ENCODE measurements around the gene ENHO.

ENHO gene

DNA sequence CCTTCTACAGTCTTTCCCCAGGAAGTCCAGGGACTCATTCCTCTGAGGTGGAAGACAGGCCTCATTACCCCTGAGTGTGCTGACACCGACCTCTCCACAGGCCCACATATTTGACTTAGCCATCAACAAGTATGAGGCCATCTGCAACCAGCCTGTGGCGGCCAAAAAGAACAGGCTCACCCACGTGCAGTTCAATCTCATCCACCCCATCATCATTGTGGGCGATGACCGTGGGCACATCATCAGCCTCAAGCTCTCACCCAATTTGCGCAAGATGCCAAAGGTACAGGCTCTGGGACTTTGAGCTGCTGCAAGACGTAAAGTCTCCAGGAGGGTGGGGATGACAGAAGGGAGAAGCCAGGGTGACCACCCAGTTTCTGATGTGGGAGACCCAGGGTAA is 5.6 kb downstream of the ENHO start:
- H3K4me1 ChIP-seq (ENCODE audit: control insufficient read depth, low read length) = peaks cover 19% of the 10 kb centered on the region
- H3K36me3 ChIP-seq (ENCODE audit: control insufficient read depth, low read length) = no peaks in the 10 kb centered on the region
- no peaks in the 10 kb centered on the region for H4K20me1 ChIP-seq (ENCODE audit: control insufficient read depth, insufficient read depth, low read depth, low read length)
- no peak overlapping the region for H3K4me3 ChIP-seq (ENCODE audit: low read length)
- no peaks in the 10 kb centered on the region for H3K9me2 ChIP-seq (replicated peaks; ENCODE audit: control insufficient read depth, low read length)
- H3K27ac ChIP-seq (ENCODE audit: low read depth, low read length) = no peak overlapping the region
- TF ChIP-seq, protein P1, sequence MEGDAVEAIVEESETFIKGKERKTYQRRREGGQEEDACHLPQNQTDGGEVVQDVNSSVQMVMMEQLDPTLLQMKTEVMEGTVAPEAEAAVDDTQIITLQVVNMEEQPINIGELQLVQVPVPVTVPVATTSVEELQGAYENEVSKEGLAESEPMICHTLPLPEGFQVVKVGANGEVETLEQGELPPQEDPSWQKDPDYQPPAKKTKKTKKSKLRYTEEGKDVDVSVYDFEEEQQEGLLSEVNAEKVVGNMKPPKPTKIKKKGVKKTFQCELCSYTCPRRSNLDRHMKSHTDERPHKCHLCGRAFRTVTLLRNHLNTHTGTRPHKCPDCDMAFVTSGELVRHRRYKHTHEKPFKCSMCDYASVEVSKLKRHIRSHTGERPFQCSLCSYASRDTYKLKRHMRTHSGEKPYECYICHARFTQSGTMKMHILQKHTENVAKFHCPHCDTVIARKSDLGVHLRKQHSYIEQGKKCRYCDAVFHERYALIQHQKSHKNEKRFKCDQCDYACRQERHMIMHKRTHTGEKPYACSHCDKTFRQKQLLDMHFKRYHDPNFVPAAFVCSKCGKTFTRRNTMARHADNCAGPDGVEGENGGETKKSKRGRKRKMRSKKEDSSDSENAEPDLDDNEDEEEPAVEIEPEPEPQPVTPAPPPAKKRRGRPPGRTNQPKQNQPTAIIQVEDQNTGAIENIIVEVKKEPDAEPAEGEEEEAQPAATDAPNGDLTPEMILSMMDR (IDR thresholded peaks at IDR 0.05; ENCODE audit: low read depth, low read length, poor library complexity, severe bottlenecking) = no peak
- no peak for TF ChIP-seq EZH2phosphoT487 (IDR thresholded peaks at IDR 0.05; ENCODE audit: borderline replicate concordance, low read length)
- H3K4me2 ChIP-seq (ENCODE audit: low read length) = no peak overlapping the region
- H3K79me2 ChIP-seq (ENCODE audit: control insufficient read depth, low read length) = no peaks in the 10 kb centered on the region
- H3F3A ChIP-seq (ENCODE audit: control insufficient read depth, insufficient read depth) = no peaks in the 10 kb centered on the region
- no peaks in the 10 kb centered on the region for H3K9me3 ChIP-seq (ENCODE audit: control insufficient read depth, insufficient read depth, low read length)
- H3K27me3 ChIP-seq (ENCODE audit: control insufficient read depth, low read length) = peaks cover 17% of the 10 kb centered on the region

DNA sequence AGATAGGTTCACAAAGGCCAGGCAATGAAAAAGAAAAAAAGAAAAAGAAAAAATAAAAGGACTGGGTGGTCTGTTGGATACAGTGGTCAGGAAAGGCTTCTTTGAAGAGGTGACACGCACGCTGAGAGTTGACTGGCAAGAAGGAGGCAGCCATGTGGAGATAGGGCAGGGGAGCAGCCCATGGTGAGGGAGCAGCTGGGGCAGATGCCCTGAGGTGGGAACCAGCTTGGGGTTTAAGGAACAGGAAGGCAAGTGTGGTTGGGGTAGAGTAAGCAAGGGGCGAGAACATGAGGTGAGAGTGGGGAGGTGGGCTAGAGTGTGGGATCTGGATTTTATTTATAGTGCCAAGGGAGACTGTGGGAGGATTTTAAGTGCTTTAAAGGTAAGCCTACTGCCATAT is 6.8 kb downstream of the ENHO start:
- H3K4me1 ChIP-seq (ENCODE audit: control insufficient read depth, low read length) = peaks cover 19% of the 10 kb centered on the region
- TF ChIP-seq, protein P1 (IDR thresholded peaks at IDR 0.05; ENCODE audit: low read depth, low read length, poor library complexity, severe bottlenecking) = no peak
- TF ChIP-seq EZH2phosphoT487 (IDR thresholded peaks at IDR 0.05; ENCODE audit: borderline replicate concordance, low read length) = no peak

DNA sequence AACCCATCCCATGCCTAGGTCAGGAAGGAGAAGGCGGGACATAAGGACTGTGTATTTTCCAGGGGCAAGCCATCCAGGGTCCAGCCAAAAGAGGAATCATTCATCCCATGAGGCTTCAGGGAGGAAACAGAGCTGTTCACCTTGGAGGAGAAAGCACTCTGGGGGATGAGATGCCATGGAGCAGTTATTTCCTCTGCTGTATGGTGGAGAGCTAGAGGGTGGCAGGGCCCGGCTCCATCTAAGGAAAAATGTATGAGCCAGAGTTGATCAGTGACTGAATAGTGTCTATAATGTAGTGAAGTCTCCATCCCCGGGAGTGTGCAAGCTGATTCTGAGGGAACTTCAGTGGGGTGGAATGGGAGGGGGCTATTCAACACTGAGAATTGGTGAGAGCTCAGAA is 8.0 kb downstream of the ENHO start:
- Histone ChIP-seq H3K36me3 (ENCODE audit: control insufficient read depth, low read length) (no peaks in the 10 kb centered on the region), H3F3A (ENCODE audit: control insufficient read depth, insufficient read depth) (no peaks in the 10 kb centered on the region), H3K4me1 (ENCODE audit: control insufficient read depth, low read length) (peaks cover 19% of the 10 kb centered on the region), H3K79me2 (ENCODE audit: control insufficient read depth, low read length) (no peaks in the 10 kb centered on the region), H3K27ac (ENCODE audit: low read depth, low read length) (no peak overlapping the region), H4K20me1 (ENCODE audit: control insufficient read depth, insufficient read depth, low read depth, low read length) (no peaks in the 10 kb centered on the region), H3K4me3 (ENCODE audit: low read length) (no peak overlapping the region), H3K4me2 (ENCODE audit: low read length) (no peak overlapping the region), H3K9me2 (replicated peaks; ENCODE audit: control insufficient read depth, low read length) (no peaks in the 10 kb centered on the region), H3K9me3 (ENCODE audit: control insufficient read depth, insufficient read depth, low read length) (no peaks in the 10 kb centered on the region), H3K27me3 (ENCODE audit: control insufficient read depth, low read length) (peaks cover 5% of the 10 kb centered on the region; the same call in 1 of the 2 replicates)
- TF ChIP-seq, protein P1 (IDR thresholded peaks at IDR 0.05; ENCODE audit: low read depth, low read length, poor library complexity, severe bottlenecking) = no peak
- no peak for TF ChIP-seq EZH2phosphoT487 (IDR thresholded peaks at IDR 0.05; ENCODE audit: borderline replicate concordance, low read length)

More for the DNA sequence above, 6.8 kb downstream of the ENHO start:
- Histone ChIP-seq H3K9me3 (ENCODE audit: control insufficient read depth, insufficient read depth, low read length) (no peaks in the 10 kb centered on the region), H3K9me2 (replicated peaks; ENCODE audit: control insufficient read depth, low read length) (no peaks in the 10 kb centered on the region), H3K27me3 (ENCODE audit: control insufficient read depth, low read length) (peaks cover 10% of the 10 kb centered on the region), H3F3A (ENCODE audit: control insufficient read depth, insufficient read depth) (no peaks in the 10 kb centered on the region), H3K4me3 (ENCODE audit: low read length) (no peak overlapping the region), H3K79me2 (ENCODE audit: control insufficient read depth, low read length) (no peaks in the 10 kb centered on the region), H4K20me1 (ENCODE audit: control insufficient read depth, insufficient read depth, low read depth, low read length) (no peaks in the 10 kb centered on the region), H3K36me3 (ENCODE audit: control insufficient read depth, low read length) (no peaks in the 10 kb centered on the region), H3K27ac (ENCODE audit: low read depth, low read length) (no peak overlapping the region), H3K4me2 (ENCODE audit: low read length) (no peak overlapping the region)

Data from DOHH2 (cell line).